AG04449 (cell line): ENCODE data around the gene CBR4.
A peak's percentile ranks its signal among the peaks of the same experiment; 100 is the strongest.

ENCODE experiments used
- CTCF ChIA-PET: fragments of 350-600 bp; formaldehyde crosslinking; extraction: SDS; loops from one replicate; lab custom pipeline; 2021; ENCODE audit warnings: antibody characterized with exemption; lab: Yijun Ruan, JAX
- POLR2A ChIA-PET: fragments of 400-600, 350-600 bp; formaldehyde crosslinking; extraction: SDS; loops from one replicate; lab custom pipeline; 2020; ENCODE audit warnings: antibody characterized with exemption, inconsistent platforms; lab: Yijun Ruan, JAX
- DNase-seq: peaks from one replicate; pipeline ENCODE4 v3.0.0-alpha.2; 2010; ENCODE audit warnings: low read depth, low spot score
- H3K4me3 ChIP-seq: 2 replicates; pipeline ENCODE4 v1.5.1; 2011; ENCODE audit warnings: low read depth, mild to moderate bottlenecking, control low read depth, low read length
- TF ChIP-seq, protein P1 (sequence below): IDR thresholded peaks from one replicate; pipeline ENCODE4 v1.5.1; 2011; ENCODE audit warnings: mild to moderate bottlenecking, moderate library complexity, low read length, control low read depth, inconsistent platforms; ENCODE audit not compliant: insufficient read depth; ENCODE audit errors: missing control alignments

Gene CBR4

DNA sequence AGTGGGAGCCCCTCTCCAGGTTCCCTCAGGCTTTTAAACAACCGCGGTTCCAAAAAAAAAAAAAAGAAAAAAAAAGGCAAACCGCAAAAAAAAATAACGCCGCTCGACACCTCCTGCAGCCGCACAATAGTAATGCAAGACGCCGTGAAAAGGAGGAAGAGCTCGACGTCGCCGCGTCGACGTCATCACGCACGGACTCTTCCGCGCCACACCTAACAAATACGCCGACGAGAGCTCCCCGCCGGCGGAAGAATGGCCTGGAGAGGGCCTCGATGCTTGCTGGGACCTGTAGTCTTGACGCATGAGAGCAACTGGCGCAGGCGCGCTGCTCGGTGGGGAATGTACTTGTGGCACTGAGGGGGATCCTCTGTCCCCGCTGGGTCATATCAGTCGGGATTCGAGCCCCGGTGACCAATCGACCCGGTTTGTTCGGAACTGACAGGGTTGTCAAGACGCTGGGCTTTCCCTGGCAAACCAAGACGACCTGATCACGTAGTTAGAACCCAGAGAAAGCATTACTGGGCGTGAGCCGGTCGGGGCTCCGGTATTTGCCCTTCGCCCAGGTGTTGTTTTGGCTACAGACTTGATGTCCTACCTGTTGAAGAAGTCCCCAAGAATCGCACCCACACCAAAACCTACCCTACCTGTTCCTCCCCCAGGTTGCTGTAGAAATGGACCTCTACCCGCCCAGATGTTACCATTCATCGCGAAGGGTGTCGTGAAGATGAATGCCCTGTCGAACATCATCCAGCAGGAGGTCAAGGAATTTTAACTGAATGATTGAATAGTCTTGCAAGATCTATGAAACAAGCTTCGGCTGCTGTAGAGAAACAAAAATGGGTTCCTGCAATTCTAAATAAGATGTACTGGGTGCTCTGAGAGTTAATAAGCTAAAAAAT, at the start of gene CBR4:
Gene CBR4 (minus strand): TSS at position 131 of the 899 bp plus-strand sequence. CDS start 166 bp downstream, outside the sequence.
- peak; percentile 94 for DNase-seq
- POLR2A ChIA-PET: interaction anchor here (0.6 to 1.9 kb wide), 15 partner anchors 9 to 475 kb away, joined by 3 to 9 read pairs (median 4); partner anchors contain the start of gene SH3RF1
- TF ChIP-seq, protein P1, sequence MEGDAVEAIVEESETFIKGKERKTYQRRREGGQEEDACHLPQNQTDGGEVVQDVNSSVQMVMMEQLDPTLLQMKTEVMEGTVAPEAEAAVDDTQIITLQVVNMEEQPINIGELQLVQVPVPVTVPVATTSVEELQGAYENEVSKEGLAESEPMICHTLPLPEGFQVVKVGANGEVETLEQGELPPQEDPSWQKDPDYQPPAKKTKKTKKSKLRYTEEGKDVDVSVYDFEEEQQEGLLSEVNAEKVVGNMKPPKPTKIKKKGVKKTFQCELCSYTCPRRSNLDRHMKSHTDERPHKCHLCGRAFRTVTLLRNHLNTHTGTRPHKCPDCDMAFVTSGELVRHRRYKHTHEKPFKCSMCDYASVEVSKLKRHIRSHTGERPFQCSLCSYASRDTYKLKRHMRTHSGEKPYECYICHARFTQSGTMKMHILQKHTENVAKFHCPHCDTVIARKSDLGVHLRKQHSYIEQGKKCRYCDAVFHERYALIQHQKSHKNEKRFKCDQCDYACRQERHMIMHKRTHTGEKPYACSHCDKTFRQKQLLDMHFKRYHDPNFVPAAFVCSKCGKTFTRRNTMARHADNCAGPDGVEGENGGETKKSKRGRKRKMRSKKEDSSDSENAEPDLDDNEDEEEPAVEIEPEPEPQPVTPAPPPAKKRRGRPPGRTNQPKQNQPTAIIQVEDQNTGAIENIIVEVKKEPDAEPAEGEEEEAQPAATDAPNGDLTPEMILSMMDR: peak; percentile 6
- H3K4me3 ChIP-seq: peak within 1 kb of the TSS; percentile 77
- CTCF ChIA-PET: interaction anchor here (0.6 to 8.4 kb wide), 25 partner anchors 10 to 856 kb away, joined by 3 to 88 read pairs (median 4); partner anchors contain the start of gene SH3RF1

DNA sequence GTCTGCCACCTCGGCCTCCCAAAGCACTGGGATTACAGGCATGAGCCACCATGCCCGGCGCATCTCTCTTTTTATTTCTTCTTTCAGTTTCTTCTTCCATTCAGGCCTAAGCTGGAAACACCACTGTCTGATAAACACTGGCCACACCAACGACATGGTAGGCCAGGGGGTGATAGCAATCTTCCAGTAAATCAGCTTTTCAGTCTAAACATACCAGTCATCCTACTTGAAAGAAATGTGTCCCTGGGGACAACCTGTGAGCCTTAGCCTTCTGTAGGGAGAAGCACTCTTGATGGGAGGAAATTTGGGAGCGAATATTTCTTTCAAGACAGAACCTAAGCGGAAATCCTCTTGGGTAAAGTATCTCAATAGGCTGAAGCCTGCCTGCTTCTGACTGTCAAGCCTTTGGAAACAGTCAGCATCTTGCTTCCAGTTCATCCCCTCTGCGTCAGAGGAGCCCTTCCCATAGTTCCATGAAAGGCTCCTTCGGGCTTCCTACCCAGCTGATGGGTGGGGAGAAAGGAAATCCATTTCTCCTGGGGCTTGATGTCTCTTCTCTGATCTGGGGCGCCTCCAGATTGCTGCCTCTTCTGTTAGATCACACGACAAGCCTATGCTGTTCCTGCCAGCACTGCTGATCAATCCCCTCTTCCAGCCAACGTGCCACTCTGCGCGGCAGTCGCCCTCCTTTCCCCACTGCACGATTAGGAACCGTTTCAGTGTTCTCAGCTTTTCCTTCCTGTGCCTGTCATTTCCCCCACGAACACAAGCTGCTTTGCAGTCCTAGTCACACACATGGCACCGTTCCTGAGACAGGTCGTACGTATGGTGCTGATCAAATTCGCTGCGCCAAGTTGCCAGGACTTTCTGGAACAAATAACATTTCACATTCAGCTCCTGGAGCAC, 49.5 kb upstream of the CBR4 start:
- POLR2A ChIA-PET: interaction anchor here (2.2 kb wide), 1 partner anchor 11 kb away, joined by 9 read pairs; no protein-coding TSS in a partner anchor
- DNase-seq: no peak
- H3K4me3 ChIP-seq: peak overlapping the region; percentile 21; the same call in 1 of the 2 replicates
- TF ChIP-seq, protein P1: no peak
- CTCF ChIA-PET: interaction anchor here (1.0 to 1.8 kb wide), 4 partner anchors 10 to 66 kb away, joined by 3 to 4 read pairs (median 3); no protein-coding TSS in a partner anchor

- no peak overlapping the region for H3K4me3 ChIP-seq
- TF ChIP-seq, protein P1: no peak
- CTCF ChIA-PET: no interaction called here
- POLR2A ChIA-PET: interaction anchor here (0.7 to 2.2 kb wide), 2 partner anchors 12 to 74 kb away, joined by 3 to 9 read pairs; no protein-coding TSS in a partner anchor
- DNase-seq: no peak
These were observed 48.3 kb upstream of the CBR4 start for GRCh38 chr4:169058312-169058711.

GRCh38 chr4:169054879-169055278, 44.8 kb upstream of the CBR4 start:
- no peak for DNase-seq
- H3K4me3 ChIP-seq: no peak overlapping the region
- CTCF ChIA-PET: no interaction called here
- TF ChIP-seq, protein P1: no peak
- POLR2A ChIA-PET: no interaction called here

- ChIA-PET POLR2A (no interaction called here), CTCF (no interaction called here)
These were observed 42.5 kb upstream of the CBR4 start for GRCh38 chr4:169052594-169052945.

More at GRCh38 chr4:169052594-169052945, 42.5 kb upstream of the CBR4 start:
- H3K4me3 ChIP-seq: no peak overlapping the region
- no peak for DNase-seq
- TF ChIP-seq, protein P1: no peak
